Fibroblast of lung (primary cell): ENCODE measurements around the gene DENND6B.

ENCODE experiments used
- EZH2 ChIP-seq: IDR thresholded peaks from 2 replicates; pipeline ENCODE4 v1.5.1; 2012; ENCODE audit warnings: low read length, control low read depth, mild to moderate bottlenecking; ENCODE audit errors: missing control alignments
- TF ChIP-seq, protein P1 (sequence below), 2 donors: IDR thresholded peaks in 1 of 2; conservative IDR thresholded peaks in 1 of 2; 1 replicate in 1 of 2; 2 replicates in 1 of 2; pipeline ENCODE4 v1.5.1; 2011 to 2012; ENCODE audit warnings: low read length in 2 of 2, control low read depth in 1 of 2, inconsistent platforms in 1 of 2, low read depth in 1 of 2, mild to moderate bottlenecking in 1 of 2

DNA sequence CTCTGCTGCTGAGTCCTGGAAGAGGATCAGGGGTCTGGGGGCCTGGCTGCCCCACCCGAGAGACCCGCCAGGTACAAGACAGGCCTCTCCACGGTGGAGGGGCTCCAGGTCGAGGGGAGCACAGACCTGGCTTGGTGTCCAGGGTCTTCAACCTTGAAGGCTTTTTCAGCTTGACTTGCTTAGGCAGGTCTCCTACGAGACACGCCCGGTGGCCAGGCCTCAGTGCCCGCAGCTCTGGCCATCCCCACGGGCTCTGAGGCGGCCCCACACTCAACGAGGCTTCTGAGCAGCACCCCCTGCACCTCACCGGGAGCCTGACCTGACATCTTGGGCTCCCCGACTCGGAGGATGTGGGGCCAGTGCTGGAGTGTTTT, 12.7 kb downstream of the DENND6B start:
- no peak for TF ChIP-seq EZH2
- TF ChIP-seq, protein P1, sequence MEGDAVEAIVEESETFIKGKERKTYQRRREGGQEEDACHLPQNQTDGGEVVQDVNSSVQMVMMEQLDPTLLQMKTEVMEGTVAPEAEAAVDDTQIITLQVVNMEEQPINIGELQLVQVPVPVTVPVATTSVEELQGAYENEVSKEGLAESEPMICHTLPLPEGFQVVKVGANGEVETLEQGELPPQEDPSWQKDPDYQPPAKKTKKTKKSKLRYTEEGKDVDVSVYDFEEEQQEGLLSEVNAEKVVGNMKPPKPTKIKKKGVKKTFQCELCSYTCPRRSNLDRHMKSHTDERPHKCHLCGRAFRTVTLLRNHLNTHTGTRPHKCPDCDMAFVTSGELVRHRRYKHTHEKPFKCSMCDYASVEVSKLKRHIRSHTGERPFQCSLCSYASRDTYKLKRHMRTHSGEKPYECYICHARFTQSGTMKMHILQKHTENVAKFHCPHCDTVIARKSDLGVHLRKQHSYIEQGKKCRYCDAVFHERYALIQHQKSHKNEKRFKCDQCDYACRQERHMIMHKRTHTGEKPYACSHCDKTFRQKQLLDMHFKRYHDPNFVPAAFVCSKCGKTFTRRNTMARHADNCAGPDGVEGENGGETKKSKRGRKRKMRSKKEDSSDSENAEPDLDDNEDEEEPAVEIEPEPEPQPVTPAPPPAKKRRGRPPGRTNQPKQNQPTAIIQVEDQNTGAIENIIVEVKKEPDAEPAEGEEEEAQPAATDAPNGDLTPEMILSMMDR (conservative IDR thresholded peaks at IDR 0.05 in 1 of 2, IDR thresholded peaks at IDR 0.05 in 1 of 2; ENCODE audit: low read depth in 1 of 2, low read length in 2 of 2): no peak
